Uterus (tissue), 4 donors: ENCODE measurements around the gene DPP4. TPM values are rescaled to one million over a fixed set of nuclear protein-coding genes. Genes with fewer than 3 reads are reported as not detected.

ENCODE experiments used
- DNase-seq, 2 donors: peaks; one replicate each; pipeline ENCODE4 v3.0.0-alpha.2; 2019 to 2020
- H3K27ac ChIP-seq, 2 donors: fragments of 200-600 bp; sonication (generic); 1 replicate in 1 of 2; 2 replicates in 1 of 2; pipeline ENCODE4 v1.5.1; 2016 to 2018
- H3K27me3 ChIP-seq, 2 donors: fragments of 200-600 bp; sonication (generic); one replicate each; pipeline ENCODE4 v1.5.1; 2018 to 2019; ENCODE audit warnings: control low read depth in 1 of 2
- H3K36me3 ChIP-seq, 2 donors: fragments of 200-600 bp; sonication (generic); one replicate each; pipeline ENCODE4 v1.5.1; 2019; ENCODE audit warnings: control low read depth in 1 of 2
- H3K4me1 ChIP-seq, 2 donors: fragments of 200-600 bp; sonication (generic); one replicate each; pipeline ENCODE4 v1.5.1; 2018 to 2019; ENCODE audit warnings: control low read depth in 1 of 2
- H3K4me3 ChIP-seq, 2 donors: fragments of 200-600 bp; sonication (generic); 1 replicate in 1 of 2; 2 replicates in 1 of 2; pipeline ENCODE4 v1.5.1; 2018 to 2019; ENCODE audit warnings: mild to moderate bottlenecking in 1 of 2
- H3K9me3 ChIP-seq, 2 donors: fragments of 200-600 bp; sonication (generic); one replicate each; pipeline ENCODE4 v1.5.1; 2019; ENCODE audit warnings: control low read depth in 1 of 2
- CTCF ChIP-seq, 4 experiments: fragments of 200-600 bp in 2 of 4; fragments of 450-650 bp in 2 of 4; sonication (generic) in 2 of 4; IDR thresholded peaks; one replicate each; pipeline ENCODE4 v1.5.1; 2016 to 2019; ENCODE audit warnings: antibody characterized with exemption in 4 of 4, mild to moderate bottlenecking in 2 of 4, moderate library complexity in 1 of 4
- POLR2A ChIP-seq, 2 donors: fragments of 450-650 bp; IDR thresholded peaks; one replicate each; pipeline ENCODE4 v1.6.1; 2016; ENCODE audit warnings: antibody characterized with exemption in 2 of 2, mild to moderate bottlenecking in 1 of 2, moderate library complexity in 1 of 2
- intact Hi-C: fragments of 100-400 bp; cut with DNase I; formaldehyde crosslinking; loops from one replicate; pipeline ENCODE4 v1.15.1; 2023; ENCODE audit warnings: low total_unique reads
- small RNA-seq: library from RNA; depleted of rRNA; stranded (forward); fragments of <200 nt; gene quantifications from one replicate; pipeline ENCODE3, GENCODE V24; 2016
- total RNA-seq, 4 donors: library from RNA; depleted of rRNA in 3 of 4; stranded (reverse); fragments of >200 nt in 3 of 4; gene quantifications; one replicate each; pipeline versions ENCODE4 v1.1.0 to v1.2.4, GENCODE V29; 2014 to 2023
- donor health status: DM: yes; HTN: yes; CAD: no.

DPP4 gene
- total RNA-seq, 4 donors from 2014 or later = 1.8 to 36.3 (median 5.0) TPM

- H3K36me3 ChIP-seq = no peaks in the 10 kb centered on the region
- peaks cover 0 to 3% of the 10 kb centered on the region in 2 donors for H3K27me3 ChIP-seq
- TF ChIP-seq POLR2A (IDR thresholded peaks at IDR 0.05) (no peak), CTCF (IDR thresholded peaks at IDR 0.05) (no peak)
- no peak overlapping the region for H3K4me3 ChIP-seq
- H3K9me3 ChIP-seq = no peaks in the 10 kb centered on the region
- H3K27ac ChIP-seq = no peak overlapping the region
- intact Hi-C loops = no loop called here
- DNase-seq = no peak
- H3K4me1 ChIP-seq = no peaks in the 10 kb centered on the region
Measured at GRCh38 chr2:161943011-161943410, 131.0 kb downstream of the DPP4 start.

Small RNA genes within 50 kb of the gene (small RNA-seq; reads per million reads assigned to genes)
- not detected for gene TIMM8AP1

Other genes with a start within 250 kb of the DPP4 start
- gene GCG, start 78.0 kb upstream of the DPP4 start, total RNA-seq = not detected
- gene FAP, start 169.2 kb upstream of the DPP4 start, total RNA-seq = 100 to 1,000 TPM in 1 of 4 donors, 10 to 100 TPM in 3; 10.5 to 167 (median 25.9) TPM
- 10 to 100 TPM in 2 of 4 donors, 1 to 10 TPM in 2; 5.6 to 31.4 (median 10.4) TPM for gene IFIH1, start 244.5 kb upstream of the DPP4 start, total RNA-seq